ENCODE data around the gene WDR54. TPM values are rescaled to one million over a fixed set of nuclear protein-coding genes. Genes with fewer than 3 reads are reported as not detected.

WDR54 gene
- total and polyA plus RNA-seq, 7 experiments from 2014 or later = 26.5 to 78.5 (median 33.2) TPM

- no peak overlapping the region for H3K4me3 ChIP-seq (ENCODE audit: low read length)
- H3K27ac ChIP-seq (ENCODE audit: low read depth, low read length) = no peak overlapping the region
- H3K27me3 ChIP-seq (ENCODE audit: control insufficient read depth in 2 of 2, insufficient read depth in 2 of 2, low read length in 2 of 2) = no peaks in the 10 kb centered on the region
- ATAC-seq (no peak), DNase-seq (no peak)
- H3K4me3 Mint-ChIP-seq = no peak overlapping the region
- H3K36me3 Mint-ChIP-seq = peaks cover 0 to 30% (median 19%) of the 10 kb centered on the region in 5 donors
- ChIA-PET POLR2A (no interaction called here), CTCF (no interaction called here)
- H3K4me1 ChIP-seq (ENCODE audit: control insufficient read depth in 2 of 2, insufficient read depth in 2 of 2, low read length in 2 of 2) = peaks cover 12 to 17% of the 10 kb centered on the region in 2 donors
- no peaks in the 10 kb centered on the region for H3K9me3 ChIP-seq (ENCODE audit: control insufficient read depth in 2 of 3, low read length in 3 of 3)
- intact Hi-C loops (cut with micrococcal nuclease) = no loop called here
- H3K27me3 Mint-ChIP-seq = no peaks in the 10 kb centered on the region
- H3K36me3 ChIP-seq (ENCODE audit: control insufficient read depth in 2 of 3, insufficient read depth in 3 of 3, low read length in 3 of 3) = peaks cover 4 to 31% (median 9%) of the 10 kb centered on the region in 3 experiments
- peaks cover 32 to 50% (median 45%) of the 10 kb centered on the region in 7 donors for H3K4me1 Mint-ChIP-seq
- no peaks in the 10 kb centered on the region for H3K9me3 Mint-ChIP-seq
- H3K27ac Mint-ChIP-seq = peak overlapping the region in 1 of 9 donors; percentile 59
Observed at GRCh38 chr2:74378007-74378406, 43.5 kb upstream of the WDR54 start.

GRCh38 chr2:74379851-74380789 lies 41.4 kb upstream of the WDR54 start, which contains the start of gene DCTN1:
TSS of gene DCTN1 (minus strand) at chr2:74380311. CDS start at chr2:74380037, 274 bp downstream.
- Mint-ChIP-seq H3K4me1 (peaks cover 32 to 56% (median 49%) of the 10 kb centered on the region in 7 donors), H3K4me3 (peak within 1 kb of the TSS; percentile 5 to 85 (median 68)), H3K36me3 (peaks cover 3 to 39% (median 19%) of the 10 kb centered on the region in 5 donors), H3K9me3 (no peaks in the 10 kb centered on the region), H3K27ac (peak within 1 kb of the TSS in 6 of 9 donors; percentile 1 to 88 (median 40)), H3K27me3 (no peaks in the 10 kb centered on the region)
- DNase-seq (peak in 4 of 9 donors; percentile 7 to 24 (median 12)), ATAC-seq (peak; percentile 66)
- no peak within 1 kb of the TSS for H3K4me3 ChIP-seq (ENCODE audit: low read length)
- peaks cover 4 to 37% (median 9%) of the 10 kb centered on the region in 3 experiments for H3K36me3 ChIP-seq (ENCODE audit: control insufficient read depth in 2 of 3, insufficient read depth in 3 of 3, low read length in 3 of 3)
- peaks cover 12 to 17% of the 10 kb centered on the region in 2 donors for H3K4me1 ChIP-seq (ENCODE audit: control insufficient read depth in 2 of 2, insufficient read depth in 2 of 2, low read length in 2 of 2)
- intact Hi-C loops (cut with micrococcal nuclease) = loop anchor here in 1 of 2 donors (1.0 kb wide), 1 partner anchor 12 kb away; no protein-coding TSS in a partner anchor
- ChIA-PET CTCF (interaction anchor here (1.0 to 1.8 kb wide), 2 partner anchors 130 to 142 kb away, joined by 3 to 4 read pairs; no protein-coding TSS in a partner anchor), POLR2A (interaction anchor here (1.6 kb wide), 1 partner anchor 11 kb away, joined by 8 read pairs; no protein-coding TSS in a partner anchor)
- H3K27me3 ChIP-seq (ENCODE audit: control insufficient read depth in 2 of 2, insufficient read depth in 2 of 2, low read length in 2 of 2) = no peaks in the 10 kb centered on the region
- peak within 1 kb of the TSS; percentile 32 for H3K27ac ChIP-seq (ENCODE audit: low read depth, low read length)
- no peaks in the 10 kb centered on the region for H3K9me3 ChIP-seq (ENCODE audit: control insufficient read depth in 2 of 3, low read length in 3 of 3)

GRCh38 chr2:74381751-74382150 lies 39.8 kb upstream of the WDR54 start:
- Mint-ChIP-seq H3K4me3 (peak overlapping the region in 4 of 10 donors; percentile 2 to 72 (median 28)), H3K27me3 (no peaks in the 10 kb centered on the region), H3K9me3 (no peaks in the 10 kb centered on the region), H3K36me3 (peaks cover 3 to 27% (median 12%) of the 10 kb centered on the region in 5 donors), H3K4me1 (peaks cover 24 to 56% (median 49%) of the 10 kb centered on the region in 7 donors), H3K27ac (peak overlapping the region in 1 of 9 donors; percentile 45)
- intact Hi-C loops (cut with micrococcal nuclease) = no loop called here
- no peak overlapping the region for H3K4me3 ChIP-seq (ENCODE audit: low read length)
- H3K36me3 ChIP-seq (ENCODE audit: control insufficient read depth in 2 of 3, insufficient read depth in 3 of 3, low read length in 3 of 3) = peaks cover 1 to 32% (median 9%) of the 10 kb centered on the region in 3 experiments
- H3K27ac ChIP-seq (ENCODE audit: low read depth, low read length) = no peak overlapping the region
- peaks cover 12 to 17% of the 10 kb centered on the region in 2 donors for H3K4me1 ChIP-seq (ENCODE audit: control insufficient read depth in 2 of 2, insufficient read depth in 2 of 2, low read length in 2 of 2)
- ChIA-PET CTCF (interaction anchor here (0.5 to 0.8 kb wide), 2 partner anchors 10 to 570 kb away, joined by 3 to 4 read pairs; no protein-coding TSS in a partner anchor), POLR2A (interaction anchor here (0.7 kb wide), 1 partner anchor 10 kb away, joined by 3 read pairs; no protein-coding TSS in a partner anchor)
- DNase-seq = no peak
- no peak for ATAC-seq
- H3K27me3 ChIP-seq (ENCODE audit: control insufficient read depth in 2 of 2, insufficient read depth in 2 of 2, low read length in 2 of 2) = no peaks in the 10 kb centered on the region
- no peaks in the 10 kb centered on the region for H3K9me3 ChIP-seq (ENCODE audit: control insufficient read depth in 2 of 3, low read length in 3 of 3)

- H3K36me3 ChIP-seq (ENCODE audit: control insufficient read depth in 2 of 3, insufficient read depth in 3 of 3, low read length in 3 of 3) = peaks cover 0 to 17% (median 0%) of the 10 kb centered on the region in 3 experiments
- ATAC-seq = no peak
- no peak overlapping the region for H3K27ac ChIP-seq (ENCODE audit: low read depth, low read length)
- DNase-seq = no peak
- H3K9me3 ChIP-seq (ENCODE audit: control insufficient read depth in 2 of 3, low read length in 3 of 3) = no peaks in the 10 kb centered on the region
- POLR2A ChIA-PET = no interaction called here
- intact Hi-C loops (cut with micrococcal nuclease) = no loop called here
- Mint-ChIP-seq H3K4me1 (peaks cover 24 to 49% (median 43%) of the 10 kb centered on the region in 7 donors), H3K36me3 (peaks cover 0 to 14% (median 3%) of the 10 kb centered on the region in 5 donors), H3K9me3 (no peaks in the 10 kb centered on the region), H3K27ac (peak overlapping the region in 2 of 9 donors; percentile 1 to 11), H3K4me3 (no peak overlapping the region), H3K27me3 (no peaks in the 10 kb centered on the region)
- peaks cover 12 to 17% of the 10 kb centered on the region in 2 donors for H3K4me1 ChIP-seq (ENCODE audit: control insufficient read depth in 2 of 2, insufficient read depth in 2 of 2, low read length in 2 of 2)
- H3K4me3 ChIP-seq (ENCODE audit: low read length) = no peak overlapping the region
- CTCF ChIA-PET = no interaction called here
- H3K27me3 ChIP-seq (ENCODE audit: control insufficient read depth in 2 of 2, insufficient read depth in 2 of 2, low read length in 2 of 2) = no peaks in the 10 kb centered on the region
Observed at GRCh38 chr2:74383254-74383653, 38.3 kb upstream of the WDR54 start.

- intact Hi-C loops (cut with micrococcal nuclease) = no loop called here
- Mint-ChIP-seq H3K4me3 (no peak overlapping the region), H3K27me3 (no peaks in the 10 kb centered on the region), H3K4me1 (peaks cover 19 to 43% (median 35%) of the 10 kb centered on the region in 7 donors), H3K9me3 (no peaks in the 10 kb centered on the region), H3K36me3 (peaks cover 0 to 9% (median 3%) of the 10 kb centered on the region in 5 donors), H3K27ac (no peak overlapping the region)
- peaks cover 17 to 20% of the 10 kb centered on the region in 2 donors for H3K4me1 ChIP-seq (ENCODE audit: control insufficient read depth in 2 of 2, insufficient read depth in 2 of 2, low read length in 2 of 2)
- no peak overlapping the region for H3K4me3 ChIP-seq (ENCODE audit: low read length)
- H3K36me3 ChIP-seq (ENCODE audit: control insufficient read depth in 2 of 3, insufficient read depth in 3 of 3, low read length in 3 of 3) = peaks cover 0 to 17% (median 0%) of the 10 kb centered on the region in 3 experiments
- DNase-seq (no peak), ATAC-seq (no peak)
- no peaks in the 10 kb centered on the region for H3K9me3 ChIP-seq (ENCODE audit: control insufficient read depth in 2 of 3, low read length in 3 of 3)
- ChIA-PET POLR2A (interaction anchor here (0.7 kb wide), 1 partner anchor 32 kb away, joined by 3 read pairs; no protein-coding TSS in a partner anchor), CTCF (no interaction called here)
- H3K27ac ChIP-seq (ENCODE audit: low read depth, low read length) = no peak overlapping the region
- H3K27me3 ChIP-seq (ENCODE audit: control insufficient read depth in 2 of 2, insufficient read depth in 2 of 2, low read length in 2 of 2) = no peaks in the 10 kb centered on the region
Observed at GRCh38 chr2:74384051-74384450, 37.5 kb upstream of the WDR54 start.

GRCh38 chr2:74385396-74385795 lies 36.1 kb upstream of the WDR54 start:
- intact Hi-C loops (cut with micrococcal nuclease) = no loop called here
- Histone ChIP-seq H3K36me3 (ENCODE audit: control insufficient read depth in 2 of 3, insufficient read depth in 3 of 3, low read length in 3 of 3) (peaks cover 0 to 17% (median 0%) of the 10 kb centered on the region in 3 experiments), H3K27ac (ENCODE audit: low read depth, low read length) (no peak overlapping the region), H3K4me1 (ENCODE audit: control insufficient read depth in 2 of 2, insufficient read depth in 2 of 2, low read length in 2 of 2) (peaks cover 5 to 25% of the 10 kb centered on the region in 2 donors), H3K4me3 (ENCODE audit: low read length) (no peak overlapping the region), H3K27me3 (ENCODE audit: control insufficient read depth in 2 of 2, insufficient read depth in 2 of 2, low read length in 2 of 2) (no peaks in the 10 kb centered on the region), H3K9me3 (ENCODE audit: control insufficient read depth in 2 of 3, low read length in 3 of 3) (no peaks in the 10 kb centered on the region)
- H3K4me1 Mint-ChIP-seq = peaks cover 12 to 30% (median 24%) of the 10 kb centered on the region in 7 donors
- H3K4me3 Mint-ChIP-seq = no peak overlapping the region
- POLR2A ChIA-PET = no interaction called here
- DNase-seq (no peak), ATAC-seq (no peak)
- no peaks in the 10 kb centered on the region for H3K27me3 Mint-ChIP-seq
- H3K36me3 Mint-ChIP-seq = peaks cover 0 to 9% (median 3%) of the 10 kb centered on the region in 5 donors
- no peaks in the 10 kb centered on the region for H3K9me3 Mint-ChIP-seq
- H3K27ac Mint-ChIP-seq = no peak overlapping the region
- CTCF ChIA-PET = no interaction called here

Data from naive thymus-derived CD4-positive, alpha-beta T cell (primary cell).